ENCODE results near the gene EHMT1. TPM values are rescaled to one million over a fixed set of nuclear protein-coding genes. Genes with fewer than 3 reads are reported as not detected.

Gene EHMT1
- polyA plus RNA-seq, 1 of the 3 experiments (the other 2 are of a cell fraction): 39.5 TPM

- no peak overlapping the region for H3K27ac ChIP-seq (ENCODE audit: low read depth in 2 of 2, low read length in 1 of 2)
These were observed 13.7 kb downstream of the EHMT1 start for GRCh38 chr9:137632230-137633161.

GRCh38 chr9:137634016-137634415, 15.2 kb downstream of the EHMT1 start:
- no peak overlapping the region for H3K9ac ChIP-seq
- H2AFZ ChIP-seq (ENCODE audit: low read depth): no peak overlapping the region
- H4K20me1 ChIP-seq (ENCODE audit: insufficient read depth): peaks cover 88% of the 10 kb centered on the region
- no peak overlapping the region for H3K4me2 ChIP-seq
- H3K27ac ChIP-seq (ENCODE audit: low read depth in 2 of 2, low read length in 1 of 2): no peak overlapping the region
- no peak overlapping the region for H3K4me3 ChIP-seq (ENCODE audit: low read depth in 2 of 2, low read length in 1 of 2)
- DNase-seq: no peak
- POLR2A ChIA-PET: no interaction called here
- TF ChIP-seq RXRA (IDR thresholded peaks at IDR 0.05; ENCODE audit: borderline replicate concordance, low read depth) (no peak), IRF3 (IDR thresholded peaks at IDR 0.05; ENCODE audit: low read depth, low read length) (no peak), CHD2 (IDR thresholded peaks at IDR 0.05; ENCODE audit: low read length, partially characterized antibody) (no peak), YY1 (IDR thresholded peaks at IDR 0.05; ENCODE audit: low read depth) (no peak), MXI1 (IDR thresholded peaks at IDR 0.05; ENCODE audit: low read depth, low read length) (no peak), NFIC (IDR thresholded peaks at IDR 0.05; ENCODE audit: borderline replicate concordance) (no peak), ELF1 (IDR thresholded peaks at IDR 0.05) (no peak), EZH2phosphoT487 (IDR thresholded peaks at IDR 0.05; ENCODE audit: borderline replicate concordance, low read depth) (no peak), TCF12 (IDR thresholded peaks at IDR 0.05) (no peak), USF1 (IDR thresholded peaks at IDR 0.05; ENCODE audit: borderline replicate concordance, low read depth) (no peak), MEF2A (IDR thresholded peaks at IDR 0.05; ENCODE audit: borderline replicate concordance, low read depth) (no peak)
- no peaks in the 10 kb centered on the region for H3K9me2 ChIP-seq
- H3K79me2 ChIP-seq (ENCODE audit: insufficient read depth): peaks cover 100% of the 10 kb centered on the region
- peaks cover 3% of the 10 kb centered on the region for H3F3A ChIP-seq (replicated peaks; ENCODE audit: insufficient read depth)
- CTCF ChIA-PET: no interaction called here
- H3K4me1 ChIP-seq (ENCODE audit: control insufficient read depth in 1 of 2, insufficient read depth in 2 of 2, low read depth in 1 of 2, low read length in 1 of 2): peaks cover 0 to 7% of the 10 kb centered on the region in 2 experiments; a peak in 2 of 4 replicates
- WGBS (ENCODE audit: low lambda C conversion rate): 89% methylated on average over 5 of the region's 5 CpGs
- no peaks in the 10 kb centered on the region for H3K36me3 ChIP-seq (replicated peaks in 1 of 2; ENCODE audit: control insufficient read depth in 1 of 2, insufficient read depth in 2 of 2, low read length in 1 of 2)
- H3K9me3 ChIP-seq: no peaks in the 10 kb centered on the region
- no peaks in the 10 kb centered on the region for H3K27me3 ChIP-seq (ENCODE audit: insufficient read depth)

More at GRCh38 chr9:137632230-137633161, 13.7 kb downstream of the EHMT1 start:
- no peak overlapping the region for H2AFZ ChIP-seq (ENCODE audit: low read depth)
- ChIA-PET POLR2A (no interaction called here), CTCF (interaction anchor here (0.6 kb wide), 1 partner anchor 41 kb away, joined by 3 read pairs; no protein-coding TSS in a partner anchor)
- peaks cover 88% of the 10 kb centered on the region for H4K20me1 ChIP-seq (ENCODE audit: insufficient read depth)
- H3K4me1 ChIP-seq (ENCODE audit: control insufficient read depth in 1 of 2, insufficient read depth in 2 of 2, low read depth in 1 of 2, low read length in 1 of 2): peaks cover 0 to 7% of the 10 kb centered on the region in 2 experiments; a peak in 2 of 4 replicates
- no peaks in the 10 kb centered on the region for H3K36me3 ChIP-seq (replicated peaks in 1 of 2; ENCODE audit: control insufficient read depth in 1 of 2, insufficient read depth in 2 of 2, low read length in 1 of 2)
- H3K4me3 ChIP-seq (ENCODE audit: low read depth in 2 of 2, low read length in 1 of 2): no peak overlapping the region
- no peak overlapping the region for H3K4me2 ChIP-seq
- no peak overlapping the region for H3K9ac ChIP-seq
- H3F3A ChIP-seq (replicated peaks; ENCODE audit: insufficient read depth): peaks cover 3% of the 10 kb centered on the region
- H3K79me2 ChIP-seq (ENCODE audit: insufficient read depth): peaks cover 100% of the 10 kb centered on the region
- no peak for TF ChIP-seq SMC3 (IDR thresholded peaks at IDR 0.05; ENCODE audit: low read depth, low read length)
- TF ChIP-seq GABPA (IDR thresholded peaks at IDR 0.05; ENCODE audit: low read depth): no peak
- H3K9me2 ChIP-seq: no peaks in the 10 kb centered on the region
- H3K9me3 ChIP-seq: no peaks in the 10 kb centered on the region
- DNase-seq: no peak
- 97% methylated on average over 20 of the region's 23 CpGs for WGBS (ENCODE audit: low lambda C conversion rate)
- no peaks in the 10 kb centered on the region for H3K27me3 ChIP-seq (ENCODE audit: insufficient read depth)
